ENCODE results near the gene BMPR2. TPM values are rescaled to one million over a fixed set of nuclear protein-coding genes. Genes with fewer than 3 reads are reported as not detected.
A peak's percentile ranks its signal among the peaks of the same experiment; 100 is the strongest.

Gene BMPR2
- polyA plus RNA-seq, 3 donors from 2014 or later: 1.4 to 5.4 (median 2.8) TPM

GRCh38 chr2:202583709-202584219 lies 207.6 kb downstream of the BMPR2 start:
- H3K27ac Mint-ChIP-seq: no peak overlapping the region
- H3K9me3 Mint-ChIP-seq: no peaks in the 10 kb centered on the region
- no peaks in the 10 kb centered on the region for H3K36me3 Mint-ChIP-seq
- DNase-seq: no peak
- H3K4me1 Mint-ChIP-seq: peaks cover 3 to 5% of the 10 kb centered on the region in 2 donors
- no peak overlapping the region for H3K4me3 Mint-ChIP-seq
- peaks cover 2 to 7% (median 3%) of the 10 kb centered on the region in 3 donors for H3K27me3 Mint-ChIP-seq (ENCODE audit: low read depth in 3 of 3)

DNA sequence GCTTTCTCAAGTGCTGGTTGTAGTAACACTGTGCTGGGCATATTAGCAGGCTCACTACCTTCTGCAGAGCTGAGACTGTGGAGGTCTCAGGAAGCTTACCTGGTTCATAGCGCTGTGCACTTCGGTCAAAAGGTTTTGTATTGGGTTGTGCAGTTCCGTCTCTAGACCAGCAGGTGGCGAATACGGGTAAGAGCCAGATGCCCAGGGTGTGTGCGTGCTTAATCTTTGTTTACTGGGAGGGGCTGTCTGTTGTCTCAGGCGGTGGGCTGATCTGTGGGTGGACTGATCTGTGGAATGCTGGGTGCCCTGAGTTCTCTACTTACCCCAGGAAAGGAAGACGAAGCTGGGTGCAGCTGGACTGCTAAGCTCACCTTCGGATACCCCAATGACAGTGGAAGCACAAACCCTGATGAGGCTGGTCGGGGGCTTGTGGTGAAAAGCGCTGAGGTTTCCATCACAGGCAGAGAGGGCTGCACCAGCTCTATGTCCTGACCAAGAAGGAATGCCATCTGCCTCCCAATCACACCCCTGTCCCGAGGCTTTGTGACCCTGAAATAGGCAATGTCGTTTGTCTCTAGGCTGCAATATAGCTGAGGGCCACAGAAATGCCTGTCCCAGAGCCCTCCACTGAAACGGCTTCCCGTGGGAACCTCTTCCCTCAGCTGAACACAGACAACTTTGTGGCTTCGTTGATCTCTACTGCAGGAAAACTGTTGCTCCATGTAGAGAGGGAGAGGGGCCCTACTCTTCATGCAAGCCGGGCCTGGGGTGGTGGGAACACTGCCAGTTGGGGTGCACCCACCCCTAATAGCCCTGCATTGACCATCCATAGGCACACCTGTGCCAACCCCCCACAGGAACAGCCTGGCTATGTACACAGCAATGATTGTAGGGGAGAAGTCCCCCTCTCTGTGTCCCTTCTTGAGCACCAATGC lies 212.8 kb downstream of the BMPR2 start:
- H3K36me3 Mint-ChIP-seq: no peaks in the 10 kb centered on the region
- no peak overlapping the region for H3K27ac Mint-ChIP-seq
- H3K27me3 Mint-ChIP-seq (ENCODE audit: low read depth in 3 of 3): peaks cover 2 to 6% (median 6%) of the 10 kb centered on the region in 3 donors
- peaks cover 3 to 8% of the 10 kb centered on the region in 2 donors for H3K4me1 Mint-ChIP-seq
- no peaks in the 10 kb centered on the region for H3K9me3 Mint-ChIP-seq
- DNase-seq: peak; percentile 53 to 68 (median 58)
- H3K4me3 Mint-ChIP-seq: no peak overlapping the region

- Mint-ChIP-seq H3K27me3 (ENCODE audit: low read depth in 3 of 3) (peaks cover 2 to 7% (median 6%) of the 10 kb centered on the region in 3 donors), H3K4me1 (peaks cover 3 to 8% of the 10 kb centered on the region in 2 donors), H3K4me3 (no peak overlapping the region), H3K27ac (no peak overlapping the region), H3K9me3 (no peaks in the 10 kb centered on the region), H3K36me3 (no peaks in the 10 kb centered on the region)
- no peak for DNase-seq
Measured at GRCh38 chr2:202589582-202589949, 213.4 kb downstream of the BMPR2 start.

GRCh38 chr2:202592566-202592965 lies 216.4 kb downstream of the BMPR2 start:
- Mint-ChIP-seq H3K27ac (no peak overlapping the region), H3K27me3 (ENCODE audit: low read depth in 3 of 3) (peaks cover 2 to 9% (median 6%) of the 10 kb centered on the region in 3 donors), H3K4me1 (peaks cover 3 to 8% of the 10 kb centered on the region in 2 donors), H3K9me3 (no peaks in the 10 kb centered on the region), H3K4me3 (no peak overlapping the region), H3K36me3 (no peaks in the 10 kb centered on the region)
- DNase-seq: no peak

DNA sequence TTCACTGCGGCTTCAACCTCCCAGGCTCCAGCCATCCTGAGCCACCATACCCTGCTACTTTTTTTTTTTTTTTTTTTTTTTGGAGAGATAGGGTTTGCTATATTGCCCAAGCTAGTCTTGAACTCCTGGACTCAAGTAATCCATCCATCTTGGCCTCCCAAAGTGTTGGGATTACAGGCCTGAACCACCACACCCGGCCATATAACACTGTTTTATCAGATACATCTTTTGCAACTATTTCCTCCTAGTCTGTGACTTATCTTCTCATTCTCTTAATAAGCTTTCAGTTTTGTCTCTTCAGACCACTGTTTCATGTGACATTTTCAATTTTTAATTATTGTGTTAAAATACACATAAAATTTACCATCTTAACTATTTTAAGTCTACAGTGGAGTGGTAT lies 223.0 kb downstream of the BMPR2 start:
- Mint-ChIP-seq H3K36me3 (no peaks in the 10 kb centered on the region), H3K4me1 (peaks cover 5 to 15% of the 10 kb centered on the region in 2 donors), H3K9me3 (no peaks in the 10 kb centered on the region), H3K4me3 (no peak overlapping the region), H3K27me3 (ENCODE audit: low read depth in 3 of 3) (peaks cover 0 to 5% (median 4%) of the 10 kb centered on the region in 3 donors), H3K27ac (no peak overlapping the region)
- no peak for DNase-seq

DNA sequence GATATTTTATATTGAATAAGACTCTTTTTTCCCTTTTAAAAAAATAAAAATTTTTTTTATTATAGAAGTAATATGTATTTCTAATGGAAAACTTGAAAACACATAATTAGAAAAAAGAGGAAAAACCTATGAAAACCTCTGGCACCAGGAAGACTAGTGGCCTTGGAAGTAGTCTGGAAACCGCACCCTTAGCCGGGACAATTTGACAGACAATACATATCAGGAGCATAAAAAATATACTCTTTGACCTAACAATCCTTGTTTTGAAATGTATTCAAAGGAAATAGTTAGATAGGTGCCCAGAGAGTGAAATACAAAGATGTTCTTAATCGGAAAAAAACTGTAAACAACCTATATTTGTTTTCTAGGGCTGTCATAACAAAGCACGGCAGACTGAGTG lies 223.8 kb downstream of the BMPR2 start:
- Mint-ChIP-seq H3K27ac (no peak overlapping the region), H3K4me3 (no peak overlapping the region)

GRCh38 chr2:202604699-202605098 lies 228.6 kb downstream of the BMPR2 start:
- no peak for DNase-seq
- Mint-ChIP-seq H3K4me3 (no peak overlapping the region), H3K36me3 (no peaks in the 10 kb centered on the region), H3K27me3 (ENCODE audit: low read depth in 3 of 3) (peaks cover 0 to 9% (median 0%) of the 10 kb centered on the region in 3 donors), H3K9me3 (no peaks in the 10 kb centered on the region), H3K27ac (no peak overlapping the region), H3K4me1 (peaks cover 5 to 15% of the 10 kb centered on the region in 2 donors)

More for the DNA sequence above, 223.8 kb downstream of the BMPR2 start:
- no peaks in the 10 kb centered on the region for H3K9me3 Mint-ChIP-seq
- no peaks in the 10 kb centered on the region for H3K36me3 Mint-ChIP-seq
- peaks cover 5 to 15% of the 10 kb centered on the region in 2 donors for H3K4me1 Mint-ChIP-seq
- H3K27me3 Mint-ChIP-seq (ENCODE audit: low read depth in 3 of 3): peaks cover 0 to 5% (median 3%) of the 10 kb centered on the region in 3 donors
- DNase-seq: no peak

GRCh38 chr2:202605174-202605573 lies 229.0 kb downstream of the BMPR2 start:
- no peaks in the 10 kb centered on the region for H3K9me3 Mint-ChIP-seq
- peaks cover 0 to 9% (median 0%) of the 10 kb centered on the region in 3 donors for H3K27me3 Mint-ChIP-seq (ENCODE audit: low read depth in 3 of 3)
- peaks cover 5 to 15% of the 10 kb centered on the region in 2 donors for H3K4me1 Mint-ChIP-seq
- H3K4me3 Mint-ChIP-seq: no peak overlapping the region
- no peak overlapping the region for H3K27ac Mint-ChIP-seq
- H3K36me3 Mint-ChIP-seq: no peaks in the 10 kb centered on the region
- no peak for DNase-seq

DNA sequence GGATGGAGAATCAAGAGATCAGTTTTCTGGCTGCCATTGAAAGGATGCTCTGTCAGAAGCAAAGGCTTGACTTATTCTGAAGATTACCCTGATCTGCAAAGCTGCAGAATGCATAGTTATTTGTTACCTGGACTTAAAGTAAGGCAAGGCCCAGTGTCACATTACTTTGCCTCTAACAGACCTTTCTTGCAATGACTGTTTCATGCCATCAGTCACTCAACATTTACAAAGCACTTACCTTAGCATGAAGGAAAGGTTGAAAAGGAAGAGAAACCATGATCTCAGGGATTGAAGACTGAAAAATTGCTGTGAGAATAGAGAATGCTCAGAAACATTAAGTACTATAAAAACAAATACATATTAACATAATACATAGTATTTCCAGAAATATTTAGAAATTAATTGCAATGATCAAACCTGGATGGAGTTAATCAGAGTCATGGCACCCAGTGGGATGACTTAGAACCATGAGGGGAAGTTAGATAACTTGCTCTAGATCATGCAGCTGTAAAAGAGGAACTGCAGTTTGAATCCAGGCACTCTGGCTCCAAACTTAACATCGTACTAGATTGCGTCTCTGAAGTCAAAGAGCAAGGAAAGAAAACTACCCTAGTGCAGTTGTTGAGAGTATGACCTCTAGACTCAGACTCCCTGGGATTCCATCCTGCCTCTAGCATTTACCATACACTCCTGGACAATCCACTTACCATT lies 232.2 kb downstream of the BMPR2 start:
- H3K36me3 Mint-ChIP-seq: no peaks in the 10 kb centered on the region
- H3K4me1 Mint-ChIP-seq: no peaks in the 10 kb centered on the region
- H3K9me3 Mint-ChIP-seq: no peaks in the 10 kb centered on the region
- peaks cover 0 to 7% (median 2%) of the 10 kb centered on the region in 3 donors for H3K27me3 Mint-ChIP-seq (ENCODE audit: low read depth in 3 of 3)
- DNase-seq: no peak
- H3K4me3 Mint-ChIP-seq: no peak overlapping the region
- H3K27ac Mint-ChIP-seq: no peak overlapping the region

DNA sequence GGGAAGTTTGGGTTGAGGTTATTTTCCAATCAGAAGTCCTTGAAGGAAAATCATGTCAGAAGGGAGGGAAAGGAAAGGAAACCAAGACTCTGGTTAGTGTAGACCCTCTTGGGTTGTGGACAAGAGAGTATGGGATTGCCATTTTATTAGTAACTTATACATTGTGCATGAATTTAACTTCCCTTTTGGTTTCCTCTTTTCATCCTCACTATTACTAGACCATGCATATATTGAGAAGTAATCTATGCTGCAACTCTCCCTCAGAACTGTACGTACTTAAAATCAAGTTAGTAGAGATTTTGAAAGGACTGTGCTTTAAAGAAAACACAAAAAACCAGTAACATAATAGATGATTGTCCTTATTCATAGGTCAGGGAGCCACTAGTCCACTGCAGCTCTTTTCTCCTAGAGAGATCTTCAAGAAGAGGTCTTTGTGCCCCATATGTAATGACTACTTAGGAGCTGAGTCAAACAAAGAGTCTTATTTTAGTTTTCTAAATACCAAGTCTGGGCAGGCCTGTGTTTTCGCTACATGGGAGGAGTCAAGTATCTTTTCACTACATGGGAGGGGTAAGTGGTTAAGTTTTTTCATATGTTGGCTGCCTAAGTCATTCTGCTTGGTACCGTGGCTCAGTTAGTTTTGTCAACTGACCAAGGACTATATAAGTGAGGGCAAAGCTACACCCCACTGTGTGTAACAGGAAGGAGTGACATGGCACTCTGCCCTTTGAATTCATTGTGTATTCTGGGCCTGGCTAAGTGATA lies 233.4 kb downstream of the BMPR2 start:
- H3K27ac Mint-ChIP-seq: no peak overlapping the region
- H3K4me1 Mint-ChIP-seq: no peaks in the 10 kb centered on the region
- no peak for DNase-seq
- H3K9me3 Mint-ChIP-seq: no peaks in the 10 kb centered on the region
- H3K27me3 Mint-ChIP-seq (ENCODE audit: low read depth in 3 of 3): peaks cover 0 to 7% (median 2%) of the 10 kb centered on the region in 3 donors
- no peak overlapping the region for H3K4me3 Mint-ChIP-seq
- no peaks in the 10 kb centered on the region for H3K36me3 Mint-ChIP-seq

GRCh38 chr2:202610380-202610779 lies 234.3 kb downstream of the BMPR2 start:
- Mint-ChIP-seq H3K27ac (no peak overlapping the region), H3K36me3 (no peaks in the 10 kb centered on the region), H3K4me3 (no peak overlapping the region), H3K27me3 (ENCODE audit: low read depth in 3 of 3) (peaks cover 0 to 7% (median 2%) of the 10 kb centered on the region in 3 donors), H3K4me1 (no peaks in the 10 kb centered on the region), H3K9me3 (no peaks in the 10 kb centered on the region)
- no peak for DNase-seq

DNA sequence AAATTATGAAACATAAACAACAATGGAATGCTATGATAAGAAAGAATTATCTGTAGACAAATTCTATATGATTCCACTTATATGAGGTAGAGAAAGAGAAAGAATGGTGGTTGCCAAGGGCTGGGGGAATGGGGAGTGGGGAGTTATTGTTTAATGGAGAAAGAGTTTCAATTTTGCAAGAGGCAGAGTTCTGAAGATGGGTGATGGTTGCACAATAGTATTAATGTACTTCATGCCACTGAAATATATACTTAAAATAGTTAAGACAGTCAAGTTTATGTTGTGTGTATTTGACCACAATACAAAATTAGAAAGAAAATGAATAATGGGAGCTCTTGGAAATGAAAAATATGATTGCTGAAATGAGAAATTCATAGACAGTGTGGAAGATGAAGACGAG lies 236.0 kb downstream of the BMPR2 start:
- Mint-ChIP-seq H3K27ac (no peak overlapping the region), H3K36me3 (no peaks in the 10 kb centered on the region)

DNA sequence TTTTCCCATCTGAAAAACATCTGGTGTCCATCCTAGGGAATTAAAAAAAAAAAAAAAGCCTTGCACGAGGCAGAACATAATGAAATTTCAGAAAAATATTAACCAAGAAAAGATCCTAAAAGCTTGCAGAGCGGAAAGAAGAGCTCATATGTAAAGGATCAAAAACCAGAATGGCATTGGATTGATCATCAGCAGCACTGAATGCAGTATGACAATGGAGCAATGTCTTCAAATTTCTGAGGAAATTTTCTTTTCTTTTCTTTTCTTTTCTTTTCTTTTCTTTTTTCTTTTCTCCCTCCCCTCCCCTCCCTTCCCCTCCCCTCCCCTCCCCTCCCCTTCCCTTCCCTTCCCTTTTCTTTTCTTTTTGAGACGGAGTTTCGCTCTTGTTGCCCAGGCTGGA lies 237.4 kb downstream of the BMPR2 start:
- DNase-seq: no peak
- H3K9me3 Mint-ChIP-seq: no peaks in the 10 kb centered on the region
- H3K36me3 Mint-ChIP-seq: no peaks in the 10 kb centered on the region
- H3K4me3 Mint-ChIP-seq: no peak overlapping the region
- peaks cover 0 to 3% (median 3%) of the 10 kb centered on the region in 3 donors for H3K27me3 Mint-ChIP-seq (ENCODE audit: low read depth in 3 of 3)
- H3K4me1 Mint-ChIP-seq: no peaks in the 10 kb centered on the region
- H3K27ac Mint-ChIP-seq: no peak overlapping the region

More for the DNA sequence above, 236.0 kb downstream of the BMPR2 start:
- DNase-seq: no peak
- Mint-ChIP-seq H3K27me3 (ENCODE audit: low read depth in 3 of 3) (peaks cover 0 to 7% (median 2%) of the 10 kb centered on the region in 3 donors), H3K9me3 (no peaks in the 10 kb centered on the region), H3K4me3 (no peak overlapping the region), H3K4me1 (no peaks in the 10 kb centered on the region)
